HG03066 (cell line): ENCODE results near the gene TMEM253.

Source experiments
- ATAC-seq: cut with Tn5 transposase; IDR thresholded peaks from one replicate; pipeline ENCODE4 v1.9.1; 2021; ENCODE audit warnings: low read depth; ENCODE audit not compliant: unreplicated experiment

The TMEM253 gene

DNA sequence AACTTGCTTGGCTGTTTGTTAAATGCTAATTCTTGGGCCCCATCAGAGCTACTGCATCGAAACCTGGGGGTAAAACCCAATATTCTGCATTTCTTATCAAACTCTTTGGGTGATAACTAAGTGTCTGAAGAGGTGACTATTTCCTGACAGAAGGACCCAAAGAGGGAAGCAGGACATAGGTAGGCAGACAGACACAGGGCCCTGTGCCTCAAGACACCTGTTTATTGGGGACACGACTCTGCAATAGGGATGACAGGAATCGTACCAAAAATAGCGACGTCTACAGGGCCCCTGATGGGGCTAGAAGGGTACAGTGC, 11.0 kb upstream of the TMEM253 start:
- no peak for ATAC-seq

DNA sequence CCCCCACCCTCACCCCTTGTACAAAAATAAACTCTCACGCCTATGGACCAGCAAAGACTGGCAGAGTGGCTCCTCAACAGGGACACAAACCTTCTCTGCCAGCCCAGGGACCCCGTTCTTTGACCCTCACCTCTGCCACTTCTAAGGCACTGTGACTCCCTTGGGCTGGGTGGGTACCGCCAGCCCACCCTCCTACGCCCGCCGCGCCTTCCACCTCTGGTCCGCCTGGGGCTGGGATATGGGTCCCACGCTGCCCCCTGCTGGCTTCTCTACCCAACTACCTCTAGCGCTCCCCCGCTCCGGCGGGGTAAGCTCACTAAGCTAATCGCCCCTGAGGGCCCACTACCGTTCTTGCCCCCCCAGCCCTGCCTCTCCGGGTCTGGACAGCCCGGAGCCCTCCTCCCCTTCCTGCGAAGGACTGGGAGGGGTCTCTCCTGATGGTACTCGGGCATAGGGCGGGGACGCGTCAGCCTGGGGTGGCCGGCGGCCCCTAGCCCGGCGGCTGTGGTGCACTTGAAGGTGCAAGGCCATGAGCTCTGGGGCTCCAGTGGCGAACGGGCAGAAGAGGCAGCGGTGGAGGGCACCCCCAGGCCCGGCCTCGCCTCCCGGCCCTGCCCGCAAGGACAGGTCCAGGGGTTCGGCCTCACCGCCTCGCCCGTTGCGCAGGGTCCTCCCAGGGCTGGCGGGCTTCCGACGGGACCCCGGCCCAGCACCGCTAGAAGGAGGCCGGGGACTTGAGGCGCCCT, 10.5 kb upstream of the TMEM253 start:
- ATAC-seq = no peak

DNA sequence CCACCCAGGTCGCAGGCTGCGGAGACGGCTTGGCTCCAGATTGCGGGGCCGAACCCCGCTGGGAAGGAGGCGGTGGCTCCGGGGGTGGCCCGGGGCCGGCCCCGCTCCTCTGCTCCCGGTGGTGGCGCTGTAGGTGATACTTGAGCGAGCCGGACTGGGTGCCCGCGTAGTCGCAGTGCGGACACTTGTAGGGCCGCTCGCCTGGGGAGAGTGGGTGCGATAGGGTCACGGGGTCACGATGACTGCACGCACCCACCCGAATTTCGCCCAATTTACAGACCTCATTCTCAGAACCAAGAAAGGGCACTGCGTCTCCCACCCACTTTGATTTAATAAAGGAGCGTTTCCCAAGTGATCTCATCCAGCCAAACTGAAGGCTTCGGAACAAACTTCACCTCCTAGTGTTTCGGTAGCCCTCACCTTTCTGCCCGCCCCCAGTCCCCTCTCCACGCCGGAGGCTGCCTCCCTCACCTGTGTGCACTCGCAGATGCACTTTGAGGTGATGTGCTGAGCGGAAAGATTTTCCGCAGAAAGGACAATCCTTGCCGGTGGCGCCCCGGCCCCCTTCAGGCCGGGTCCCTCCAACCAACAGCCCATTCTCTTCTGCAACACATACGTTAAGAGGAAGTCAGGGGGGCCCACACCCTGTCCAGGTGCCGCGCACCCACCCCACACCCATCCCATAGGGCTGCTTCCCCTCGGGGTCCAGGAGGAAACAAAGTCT, 9.8 kb upstream of the TMEM253 start:
- no peak for ATAC-seq

DNA sequence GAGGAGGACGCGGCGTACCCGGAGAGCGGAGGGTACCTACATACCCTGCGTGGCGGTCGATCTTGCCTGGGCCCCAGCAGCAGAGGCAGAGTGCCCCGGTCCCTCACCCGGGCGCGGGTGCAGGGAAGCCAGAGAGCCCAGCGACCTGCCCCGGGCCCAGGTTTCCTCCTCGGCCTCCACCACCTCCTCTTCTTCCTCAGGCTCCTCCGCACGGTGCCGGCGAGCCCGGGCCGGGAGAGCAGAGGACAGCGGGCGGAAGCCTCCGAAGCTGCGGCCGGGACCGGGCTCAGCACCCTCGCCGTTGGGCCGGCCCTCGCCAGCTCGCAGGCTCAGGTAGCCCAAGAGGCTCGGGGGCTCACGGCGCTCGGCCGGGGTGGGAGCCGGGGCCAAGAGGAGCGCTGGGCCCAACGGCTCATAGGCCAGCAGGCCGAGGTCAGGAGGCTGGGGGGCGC, 9.0 kb upstream of the TMEM253 start:
- no peak for ATAC-seq

DNA sequence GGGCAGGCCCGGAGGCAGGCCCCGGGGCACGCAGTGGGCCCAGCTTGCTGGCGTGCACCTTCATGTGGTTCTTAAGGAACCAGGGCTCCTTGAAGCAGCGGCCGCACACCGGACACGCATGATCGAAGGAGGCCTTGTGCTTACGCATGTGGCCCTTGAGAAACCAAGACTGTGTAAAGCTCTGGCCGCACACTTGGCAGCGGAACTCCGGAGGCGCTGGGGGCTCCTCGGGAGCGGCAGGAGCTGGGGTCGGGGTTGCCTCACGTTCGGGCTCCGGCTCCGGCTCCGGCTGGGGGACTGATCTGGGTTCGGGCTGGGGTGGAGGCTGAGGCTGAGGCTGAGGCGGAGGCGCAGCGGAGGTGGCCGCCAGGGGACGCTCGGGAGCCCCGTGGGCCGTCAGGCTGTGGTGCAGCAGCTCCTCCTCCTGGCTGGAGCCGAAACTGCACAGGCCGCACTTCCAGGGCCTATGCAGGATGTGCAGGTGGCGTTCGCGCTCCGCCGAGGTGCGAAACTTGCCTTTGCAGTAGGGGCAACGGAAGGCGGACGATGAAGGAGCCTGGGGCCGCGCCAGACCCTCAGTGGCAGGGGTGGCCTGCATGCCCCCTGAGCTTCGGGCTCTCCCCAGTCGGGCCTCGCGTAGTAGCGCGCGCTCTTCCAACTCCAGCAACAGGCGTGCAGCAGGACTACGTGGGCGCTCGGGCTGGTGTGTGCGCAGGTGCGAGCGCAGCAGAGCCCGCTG, 8.4 kb upstream of the TMEM253 start:
- peak; percentile 76 for ATAC-seq

DNA sequence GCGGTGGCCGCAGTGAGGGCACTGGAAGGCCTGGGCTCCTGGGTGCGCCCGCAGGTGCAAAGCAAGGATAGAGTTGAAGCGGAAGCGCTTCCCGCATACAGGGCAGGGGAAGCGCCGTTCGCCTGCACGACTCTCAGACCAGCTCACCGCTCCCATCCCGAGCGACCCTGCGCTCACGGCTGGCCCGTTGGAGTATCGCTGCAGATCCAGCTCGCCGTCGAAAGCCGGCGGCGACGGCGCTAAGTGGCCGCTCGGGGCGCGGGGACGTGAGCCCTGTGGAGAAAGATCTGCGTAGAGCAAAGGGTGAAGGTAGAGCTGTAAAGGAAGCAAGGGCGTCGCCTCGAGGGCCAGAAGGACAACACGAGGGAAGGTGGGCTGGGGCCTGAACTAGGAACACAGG, 7.8 kb upstream of the TMEM253 start:
- no peak for ATAC-seq

DNA sequence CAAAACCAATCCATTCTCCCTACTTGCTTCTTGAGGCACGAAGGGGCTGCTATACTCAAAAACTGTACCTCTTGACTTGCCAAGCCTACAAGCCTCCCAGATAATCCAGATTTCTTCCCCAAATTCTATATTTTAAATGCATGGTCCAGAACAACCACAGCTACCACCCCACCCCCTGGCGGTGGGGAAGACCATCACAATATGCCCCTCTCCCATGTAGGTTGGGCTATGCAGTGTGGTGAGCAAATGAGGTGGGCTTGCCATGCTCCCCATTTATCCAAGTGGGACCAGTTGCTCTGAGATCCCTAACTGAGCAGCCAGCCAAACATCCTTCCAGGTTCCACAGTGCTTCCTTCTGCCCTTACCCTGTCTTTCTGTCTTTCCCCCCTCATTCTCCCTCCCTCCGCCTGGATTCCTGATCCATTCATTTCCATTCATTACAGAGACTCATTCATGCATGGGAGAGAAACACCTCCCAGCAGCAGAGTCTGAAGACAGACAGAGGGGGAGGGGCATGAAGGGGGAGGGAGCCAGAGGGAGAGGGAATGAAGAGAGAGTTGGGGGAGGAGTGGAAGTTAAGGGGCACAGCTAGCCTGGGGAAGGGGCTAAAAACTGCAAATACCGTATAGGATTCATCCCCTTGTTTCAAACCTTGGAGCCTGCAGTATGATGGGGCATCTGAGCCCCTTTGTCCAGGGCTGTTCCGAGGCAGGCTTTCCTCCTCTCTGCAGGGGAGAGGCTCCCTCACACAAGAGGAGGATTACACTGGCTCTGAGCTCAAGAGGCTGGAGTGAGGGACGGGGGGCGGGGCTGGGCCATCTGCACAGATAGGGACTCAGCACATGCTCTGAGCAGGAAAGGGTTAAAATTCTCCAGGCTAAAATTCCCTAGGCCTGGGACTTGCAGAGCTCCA, 6.8 kb upstream of the TMEM253 start:
- no peak for ATAC-seq

DNA sequence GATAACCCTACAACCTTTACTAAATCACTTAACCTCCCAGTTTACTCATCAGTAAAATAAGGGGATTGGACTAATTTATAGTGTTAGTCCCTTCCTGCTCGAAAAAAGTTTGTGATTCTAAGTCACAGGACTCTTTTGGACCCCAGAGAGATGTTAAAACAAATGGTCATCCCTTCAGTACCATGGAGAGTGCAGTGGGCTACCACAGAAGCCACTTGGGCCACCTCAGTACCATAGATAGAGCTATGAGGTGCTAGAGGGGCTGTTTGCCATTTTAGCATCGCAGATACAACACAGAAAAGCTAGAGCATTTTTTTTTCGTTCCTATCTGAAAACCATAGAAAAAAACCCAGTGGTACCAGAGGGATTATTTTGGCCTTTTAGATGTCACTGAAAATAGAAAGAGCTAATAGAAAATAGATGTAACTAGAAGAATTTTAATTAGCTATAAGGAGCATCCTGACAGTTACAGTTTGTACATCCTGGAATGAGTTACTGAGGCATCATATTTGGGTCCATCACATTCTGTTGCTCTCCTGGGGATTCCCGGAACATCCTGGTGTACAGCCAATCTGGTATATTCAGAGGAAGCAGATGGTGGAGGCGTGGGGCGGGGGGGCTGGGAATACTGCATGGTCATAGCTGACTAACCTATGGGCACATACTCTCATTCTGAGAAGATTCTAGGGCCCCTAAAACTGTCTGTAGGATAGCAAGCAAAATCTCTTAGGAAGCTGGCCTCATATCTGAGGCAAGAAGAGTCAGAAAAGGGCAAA, 5.2 kb upstream of the TMEM253 start:
- ATAC-seq = no peak

DNA sequence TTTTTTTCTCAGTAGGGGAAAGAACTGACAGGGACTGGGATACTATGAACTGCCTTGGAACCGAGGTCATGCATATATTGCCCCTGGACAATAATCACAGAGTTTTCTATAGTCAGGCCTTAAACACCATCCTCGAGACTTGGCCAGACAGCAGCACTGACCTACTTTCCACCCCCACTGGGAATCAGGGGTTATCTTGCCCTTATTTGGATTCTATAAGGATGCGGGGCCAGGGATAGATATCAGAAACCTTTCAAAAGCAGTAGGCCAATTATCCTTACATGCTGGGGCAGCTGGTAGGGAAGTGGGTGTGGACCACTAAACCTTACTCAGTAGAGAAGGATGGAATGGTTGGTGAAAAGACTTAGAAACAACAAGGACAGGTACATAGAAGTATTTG, 4.4 kb upstream of the TMEM253 start:
- no peak for ATAC-seq

DNA sequence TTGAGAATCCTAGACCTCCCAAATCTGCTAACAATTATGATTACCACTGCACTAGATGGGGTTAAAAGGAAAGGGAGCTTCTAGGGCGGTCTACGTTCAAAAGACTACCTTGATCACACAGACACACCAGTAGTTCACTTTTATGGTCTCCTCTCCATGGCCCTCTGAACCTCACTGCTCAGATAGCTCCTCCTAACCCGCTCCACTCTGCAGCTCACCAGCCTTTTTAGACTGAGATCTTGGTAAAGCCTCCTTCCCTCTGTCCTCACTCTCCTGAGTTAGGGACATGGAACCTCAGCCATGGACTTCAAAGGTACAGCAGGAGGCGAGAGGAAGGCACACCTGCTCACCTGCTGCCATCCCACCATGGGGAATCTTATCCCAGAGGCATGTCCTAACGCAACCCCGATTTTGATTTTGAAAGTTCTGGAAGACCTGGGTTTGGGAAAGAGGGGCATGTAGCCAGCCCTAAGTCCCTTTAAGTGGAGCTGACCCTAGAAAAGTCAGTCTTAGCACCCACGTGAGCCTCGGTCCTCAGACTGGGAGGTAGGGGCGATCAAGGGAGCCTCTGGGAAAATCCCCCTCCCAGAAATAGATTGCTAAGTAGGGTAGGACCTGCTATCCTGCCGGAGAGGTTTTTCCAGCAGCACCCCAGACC, 3.8 kb upstream of the TMEM253 start:
- ATAC-seq = no peak

DNA sequence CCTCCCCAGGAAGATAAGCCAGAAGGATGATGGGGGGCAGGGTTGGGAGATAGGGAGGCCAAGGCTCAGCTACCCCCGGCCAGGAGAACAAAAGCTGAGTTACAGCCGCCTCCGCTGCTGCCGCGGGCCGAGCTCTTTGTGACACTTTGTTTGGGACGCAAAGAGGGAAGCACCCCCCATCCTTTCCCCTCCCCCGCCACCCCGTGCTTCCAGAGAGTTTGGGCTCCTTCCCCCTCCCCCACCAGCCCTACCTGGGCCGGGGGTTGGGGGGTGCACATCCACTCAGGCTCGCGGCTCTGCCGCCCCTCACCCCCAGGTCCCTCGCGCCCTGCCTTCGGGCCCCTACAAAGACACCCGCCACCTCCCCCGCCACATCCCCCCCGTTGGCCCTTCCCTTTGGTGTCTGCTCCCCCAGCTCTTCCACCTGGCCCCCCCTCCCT, 3.2 kb upstream of the TMEM253 start:
- ATAC-seq = no peak

DNA sequence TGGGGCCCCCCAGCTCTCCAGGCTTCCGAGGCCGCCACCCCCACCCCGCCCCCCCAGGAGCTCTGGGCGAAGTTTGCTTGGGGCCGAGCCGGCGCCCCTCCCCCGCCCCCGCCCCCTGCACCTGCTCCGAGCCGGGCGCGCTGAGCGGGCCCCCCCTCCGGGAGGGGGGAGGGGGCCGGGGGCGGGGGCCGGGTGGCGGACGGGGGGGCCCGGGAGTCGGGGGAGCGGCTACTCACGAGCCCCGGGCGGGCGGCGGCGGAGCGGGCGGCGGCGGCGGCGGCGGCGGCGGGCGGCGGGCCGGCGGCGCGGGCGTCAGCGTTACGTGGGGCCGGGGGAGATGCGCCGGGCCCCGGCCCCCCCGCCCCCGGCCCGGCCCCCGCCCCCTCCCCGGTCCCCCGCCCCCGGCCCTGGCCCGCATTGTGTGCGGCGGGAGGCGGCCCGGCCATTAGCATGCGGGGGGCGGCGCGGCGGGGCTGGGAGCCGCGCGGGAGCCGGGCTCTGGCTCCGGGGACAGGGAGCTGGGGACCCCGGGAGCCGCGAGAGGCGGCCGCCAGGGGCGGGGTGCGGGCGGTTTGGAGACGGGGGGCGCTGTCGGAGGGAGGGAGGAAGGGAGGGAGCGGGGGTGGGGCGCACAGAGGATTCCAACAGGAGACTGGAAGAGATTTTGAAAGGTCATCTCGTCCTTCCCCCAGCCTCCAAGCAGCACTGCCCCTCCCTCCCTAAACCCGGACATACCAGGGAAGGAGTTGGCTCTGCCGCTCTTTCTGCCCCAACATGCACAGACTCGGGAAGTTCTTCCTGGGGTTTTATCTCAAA, 2.6 kb upstream of the TMEM253 start, which contains the start of gene ZNF219:
ZNF219 (minus strand) TSS at position 580 of the 816 bp plus-strand sequence. CDS start 5,064 bp downstream, outside the sequence.
- ATAC-seq = no peak

DNA sequence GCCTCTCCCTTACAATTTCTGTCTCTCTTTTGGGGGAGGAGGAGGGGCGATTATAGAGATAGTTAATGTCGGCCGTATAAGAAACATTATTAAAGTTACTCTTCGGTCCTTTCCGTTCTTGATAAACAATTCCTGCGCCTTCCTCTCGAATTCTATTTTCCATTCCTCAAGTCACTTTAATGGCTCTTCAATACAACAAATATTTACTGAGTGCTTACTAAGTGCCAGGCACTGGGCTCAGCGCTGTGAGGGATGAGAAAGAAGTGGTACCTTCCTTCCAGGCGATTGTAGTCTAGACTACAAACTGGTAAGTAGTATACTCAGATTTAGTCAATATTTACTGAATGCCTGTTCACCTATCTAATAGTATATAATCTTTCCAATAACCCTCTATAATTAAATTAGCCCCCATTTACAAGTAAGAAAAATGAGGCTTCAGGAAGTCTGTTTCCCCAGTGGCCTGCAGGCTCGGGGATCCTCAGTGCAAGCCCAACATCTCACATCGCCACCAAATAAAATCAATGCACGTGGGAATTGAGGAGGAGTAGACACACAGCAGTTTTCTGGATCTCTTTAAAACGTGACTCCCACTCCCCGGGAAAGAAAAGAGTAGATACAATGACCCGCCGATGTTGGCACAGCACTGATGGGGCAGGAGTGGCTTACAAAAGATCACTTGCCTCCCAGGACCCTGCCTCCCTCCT, 1.8 kb upstream of the TMEM253 start:
- no peak for ATAC-seq

DNA sequence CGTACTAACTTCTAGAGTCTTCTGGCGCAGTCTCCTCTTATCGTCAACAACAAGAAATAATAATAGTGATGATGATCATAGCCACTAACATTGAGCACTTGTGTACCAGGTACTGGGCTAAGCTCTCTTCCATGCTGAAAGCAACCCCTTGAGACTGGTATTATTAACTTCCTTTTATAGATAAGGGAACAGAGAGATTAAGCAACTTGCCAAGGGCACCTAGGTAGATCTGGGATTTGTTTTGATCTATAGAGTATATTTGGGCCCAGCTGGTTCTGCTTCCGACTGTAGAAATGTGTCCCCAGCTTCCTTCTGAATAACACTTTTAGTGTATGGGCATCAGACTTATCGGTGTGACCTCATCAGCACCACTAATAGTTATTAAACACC, 1.3 kb upstream of the TMEM253 start:
- no peak for ATAC-seq

DNA sequence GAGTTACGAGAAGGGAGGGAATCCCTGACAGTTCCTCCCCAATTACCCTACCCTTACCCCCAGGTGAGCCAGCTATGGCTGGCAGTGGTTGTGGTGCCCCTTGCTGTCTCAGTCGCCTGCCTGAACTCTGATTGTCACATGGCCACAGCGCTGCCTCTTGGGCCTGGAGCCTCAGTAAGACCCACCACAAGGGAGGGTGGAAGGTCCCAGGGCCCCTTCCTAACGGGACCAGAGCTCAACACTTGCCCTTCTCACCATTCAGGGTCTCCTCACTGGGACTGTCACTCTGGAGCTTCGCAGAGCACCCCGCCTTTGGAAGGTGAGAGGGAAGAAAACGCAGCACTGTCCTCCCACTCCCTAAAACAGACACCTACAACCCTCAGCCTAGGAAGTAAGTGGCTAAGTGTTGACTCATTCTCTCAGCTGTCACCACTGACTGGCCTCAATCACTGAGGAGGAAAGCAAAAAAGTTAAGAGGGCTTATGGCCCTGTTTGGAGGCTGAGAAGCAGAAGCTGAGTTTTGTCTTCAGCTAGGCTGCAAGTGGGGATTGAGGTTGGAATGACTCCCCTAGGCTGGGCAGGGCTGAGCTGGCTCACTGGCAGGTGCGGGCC, 1.0 kb downstream of the TMEM253 start:
- ATAC-seq = no peak

DNA sequence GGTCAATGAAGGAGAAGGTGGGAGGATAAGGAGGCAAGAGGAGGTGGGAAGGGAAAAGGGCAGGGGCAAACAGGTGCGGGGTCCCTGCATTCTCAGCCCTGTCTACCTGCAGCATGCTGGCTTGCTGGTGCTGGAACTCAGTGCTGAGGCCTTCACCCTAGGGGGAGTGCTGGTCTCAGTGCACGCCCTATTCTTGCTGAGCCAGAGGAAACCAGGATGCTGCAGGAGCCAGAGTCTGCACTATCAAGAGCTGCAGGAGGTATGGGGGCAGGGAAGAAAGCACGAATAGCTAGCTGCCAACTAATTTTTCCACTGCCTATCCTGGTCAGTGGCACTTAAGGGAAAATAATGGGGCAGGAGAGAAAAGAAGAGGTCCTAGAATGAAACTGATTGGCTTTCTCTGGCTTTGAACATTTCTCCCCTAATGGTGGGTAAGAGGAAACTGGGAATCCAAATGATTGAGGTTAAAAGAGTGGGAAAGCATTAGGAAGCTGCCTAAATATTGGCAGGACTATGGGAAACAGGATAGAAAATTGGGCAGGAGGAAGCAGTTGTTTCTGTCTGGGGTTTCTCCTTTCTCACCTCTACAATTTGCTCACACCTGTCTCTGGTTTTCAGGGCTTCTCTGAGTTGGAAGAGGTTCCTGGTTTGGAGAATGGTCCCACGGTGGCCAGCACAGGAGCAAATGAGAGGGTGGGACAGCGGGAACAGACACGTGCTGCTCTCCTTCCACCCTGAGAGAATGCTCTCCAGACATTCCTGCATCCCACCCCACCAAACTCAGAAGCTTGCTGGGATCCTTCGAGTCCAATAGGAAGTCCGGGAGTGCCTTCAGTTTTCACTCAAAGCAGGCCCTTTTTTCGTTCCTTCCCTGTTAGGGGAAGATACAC, 1.9 kb downstream of the TMEM253 start:
- ATAC-seq = no peak

DNA sequence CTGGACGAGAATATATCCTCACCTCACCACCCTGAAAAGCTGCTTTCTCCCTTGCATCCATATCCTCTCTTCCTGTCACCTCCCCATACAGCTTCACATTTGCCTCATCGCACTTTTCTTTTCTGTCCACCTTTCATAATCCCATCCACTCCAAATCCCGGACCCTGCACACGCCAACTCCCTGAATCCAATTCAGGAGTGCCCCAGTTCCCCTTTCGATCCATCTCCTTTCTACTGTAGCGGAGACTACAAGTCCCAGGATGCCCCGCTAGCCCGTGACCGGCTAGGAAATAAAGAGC, 2.5 kb downstream of the TMEM253 start:
- no peak for ATAC-seq
